22Rv1 (cell line): ENCODE data around the gene CFAP206.

Source experiments
- CTCF ChIP-seq: fragments of 450-650 bp; IDR thresholded peaks from 2 replicates; pipeline ENCODE4 v1.5.1; 2017; ENCODE audit warnings: mild to moderate bottlenecking
- ZFX ChIP-seq: fragments of 450-650 bp; IDR thresholded peaks from 2 replicates; pipeline ENCODE4 v1.6.1; 2017; ENCODE audit warnings: antibody characterized with exemption, borderline replicate concordance

- no peak for TF ChIP-seq CTCF
- TF ChIP-seq ZFX = no peak
Measured at GRCh38 chr6:87378947-87379346, 28.8 kb upstream of the CFAP206 start.
